Neuronal stem cell (in vitro differentiated cells): ENCODE data around the gene P3H2.
A peak's percentile ranks its signal among the peaks of the same experiment; 100 is the strongest.
"Not testable (repeated sequence)": the region's sequence is repeated elsewhere in the genome, so short reads cannot be mapped to it uniquely, and the experiment has no call there.

Experiments used
- DNase-seq: peaks from one replicate; pipeline ENCODE4 v3.0.0-alpha.2; 2013; ENCODE audit warnings: low spot score
- H2AFZ ChIP-seq: one replicate; pipeline ENCODE4 v1.6.1; 2013; ENCODE audit warnings: mild to moderate bottlenecking, low read length, inconsistent platforms
- H2AK5ac ChIP-seq: 2 replicates; pipeline ENCODE4 v1.6.1; 2013; ENCODE audit warnings: low read depth, mild to moderate bottlenecking, inconsistent platforms, low read length, moderate library complexity, mixed read lengths
- H2BK120ac ChIP-seq: 2 replicates; pipeline ENCODE4 v1.6.1; 2013; ENCODE audit warnings: low read depth, mild to moderate bottlenecking, inconsistent platforms, low read length, moderate library complexity, mixed read lengths
- H2BK12ac ChIP-seq: one replicate; pipeline ENCODE4 v1.6.1; 2013; ENCODE audit warnings: low read length, inconsistent platforms
- H2BK15ac ChIP-seq: 2 replicates; pipeline ENCODE4 v1.6.1; 2013; ENCODE audit warnings: mild to moderate bottlenecking, low read length, inconsistent platforms, mixed read lengths
- H2BK5ac ChIP-seq: one replicate; pipeline ENCODE4 v1.6.1; 2013; ENCODE audit warnings: inconsistent platforms, mild to moderate bottlenecking, low read length, moderate library complexity
- H3K14ac ChIP-seq: one replicate; pipeline ENCODE4 v1.6.1; 2013; ENCODE audit warnings: low read length, inconsistent platforms
- H3K18ac ChIP-seq: 2 replicates; pipeline ENCODE4 v1.6.1; 2013; ENCODE audit warnings: low read length, inconsistent platforms
- H3K23ac ChIP-seq: 2 replicates; pipeline ENCODE4 v1.6.1; 2013; ENCODE audit warnings: low read depth, mild to moderate bottlenecking, mixed read lengths, low read length, inconsistent platforms; ENCODE audit not compliant: poor library complexity
- H3K27ac ChIP-seq: replicated peaks from 3 replicates; pipeline ENCODE4 v1.5.1; 2013; ENCODE audit warnings: low read length, inconsistent platforms
- H3K27me3 ChIP-seq, 3 experiments: 2 replicates each; pipeline ENCODE4 v1.6.1; 2013; ENCODE audit warnings: low read length in 3 of 3, mild to moderate bottlenecking in 2 of 3, inconsistent platforms in 1 of 3, low read depth in 1 of 3, mixed read lengths in 1 of 3, moderate library complexity in 1 of 3; ENCODE audit not compliant: control insufficient read depth in 3 of 3, insufficient read depth in 3 of 3
- H3K36me3 ChIP-seq, 2 donors: replicated peaks in 1 of 2; 2 replicates each; pipeline ENCODE4 v1.6.1; 2013; ENCODE audit warnings: low read length in 2 of 2; ENCODE audit not compliant: control insufficient read depth in 2 of 2, insufficient read depth in 2 of 2
- H3K4ac ChIP-seq: 2 replicates; pipeline ENCODE4 v1.6.1; 2013; ENCODE audit warnings: inconsistent platforms, mild to moderate bottlenecking, low read length, moderate library complexity
- H3K4me1 ChIP-seq, 2 donors: 1 replicate in 1 of 2; 2 replicates in 1 of 2; pipeline ENCODE4 v1.6.1; 2013; ENCODE audit warnings: low read length in 2 of 2, low read depth in 1 of 2; ENCODE audit not compliant: control insufficient read depth in 2 of 2, insufficient read depth in 1 of 2
- H3K4me2 ChIP-seq: one replicate; pipeline ENCODE4 v1.6.1; 2013; ENCODE audit warnings: mild to moderate bottlenecking, low read length, inconsistent platforms; ENCODE audit not compliant: insufficient read depth, poor library complexity, severe bottlenecking
- H3K4me3 ChIP-seq, 2 donors: 2 replicates each; pipeline ENCODE4 v1.5.1; 2013; ENCODE audit warnings: low read length in 2 of 2, mild to moderate bottlenecking in 2 of 2, inconsistent platforms in 1 of 2, moderate library complexity in 1 of 2
- H3K79me1 ChIP-seq: one replicate; pipeline ENCODE4 v1.6.1; 2013; ENCODE audit warnings: low read depth, mild to moderate bottlenecking, inconsistent platforms, low read length, moderate library complexity
- H3K9ac ChIP-seq: one replicate; pipeline ENCODE4 v1.6.1; 2013; ENCODE audit warnings: mild to moderate bottlenecking, low read depth, low read length, inconsistent platforms; ENCODE audit not compliant: poor library complexity
- H3K9me3 ChIP-seq, 2 donors: replicated peaks in 1 of 2; 2 replicates each; pipeline versions ENCODE3 to v1.6.1; 2013; ENCODE audit warnings: low read length in 2 of 2, mild to moderate bottlenecking in 2 of 2, inconsistent platforms in 1 of 2, low read depth in 1 of 2, mixed read lengths in 1 of 2, moderate library complexity in 1 of 2; ENCODE audit not compliant: control insufficient read depth in 2 of 2, insufficient read depth in 1 of 2
- H4K8ac ChIP-seq: one replicate; pipeline ENCODE4 v1.6.1; 2013; ENCODE audit warnings: low read depth, mild to moderate bottlenecking, inconsistent platforms, low read length, moderate library complexity
- H4K91ac ChIP-seq: one replicate; pipeline ENCODE4 v1.6.1; 2013; ENCODE audit warnings: low read length, low read depth, mild to moderate bottlenecking, inconsistent platforms; ENCODE audit not compliant: poor library complexity
- WGBS, 2 donors: extraction: QIAGEN DNeasy Blood & Tissue Kit; methylation state at CpG; one replicate each; pipeline ENCODE4 v1.1.7; 2013; ENCODE audit warnings: missing lambda C conversion rate in 2 of 2, mixed read lengths in 1 of 2; ENCODE audit not compliant: insufficient read length in 2 of 2, insufficient replicate concordance in 1 of 2; ENCODE audit errors: extremely low coverage in 2 of 2; 5-methylcytosine and 5-hydroxymethylcytosine counted together

Gene P3H2

GRCh38 chr3:190079173-190079572 lies 41.5 kb downstream of the P3H2 start:
- not testable (repeated sequence) for H3K18ac ChIP-seq, H3K27ac ChIP-seq, H2BK15ac ChIP-seq, H3K9me3 ChIP-seq, H3K14ac ChIP-seq, H3K23ac ChIP-seq, H3K4ac ChIP-seq, H4K91ac ChIP-seq, H3K27me3 ChIP-seq, H3K36me3 ChIP-seq, DNase-seq, H2AK5ac ChIP-seq, H2AFZ ChIP-seq, H2BK5ac ChIP-seq, H3K79me1 ChIP-seq, H2BK120ac ChIP-seq, H4K8ac ChIP-seq, H3K4me2 ChIP-seq, H3K4me3 ChIP-seq, H2BK12ac ChIP-seq, H3K9ac ChIP-seq
- H3K4me1 ChIP-seq = peaks cover 8 to 29% of the 10 kb centered on the region in 2 donors
- no CpG with 5 or more reads among the region's 2 CpGs for WGBS, 2 donors

GRCh38 chr3:190077395-190078045 lies 43.2 kb downstream of the P3H2 start:
- Histone ChIP-seq H2BK12ac (no peak overlapping the region), H3K9me3 (no peaks in the 10 kb centered on the region), H3K79me1 (no peaks in the 10 kb centered on the region), H3K4me2 (no peak overlapping the region), H3K4me1 (peaks cover 8 to 29% of the 10 kb centered on the region in 2 donors), H3K18ac (no peak overlapping the region), H3K4ac (no peak overlapping the region), H2AFZ (no peak overlapping the region), H2BK5ac (no peak overlapping the region), H3K23ac (no peak overlapping the region), H2BK15ac (no peak overlapping the region), H3K36me3 (no peaks in the 10 kb centered on the region), H2BK120ac (no peak overlapping the region), H4K91ac (no peak overlapping the region), H4K8ac (no peak overlapping the region), H3K4me3 (no peak overlapping the region), H2AK5ac (no peak overlapping the region), H3K14ac (no peak overlapping the region), H3K27me3 (no peaks in the 10 kb centered on the region), H3K27ac (peak overlapping the region; percentile 49), H3K9ac (no peak overlapping the region)
- DNase-seq = no peak
- no CpG with 5 or more reads among the region's 1 CpG for WGBS, 2 donors

- Histone ChIP-seq H3K4me1 (peaks cover 8 to 29% of the 10 kb centered on the region in 2 donors), H3K9me3 (no peaks in the 10 kb centered on the region), H3K9ac (no peak overlapping the region), H3K27me3 (no peaks in the 10 kb centered on the region), H3K27ac (peak overlapping the region; percentile 49), H2BK15ac (no peak overlapping the region), H3K18ac (no peak overlapping the region), H2BK5ac (no peak overlapping the region), H3K4ac (no peak overlapping the region), H2AFZ (no peak overlapping the region), H2BK120ac (no peak overlapping the region), H4K8ac (no peak overlapping the region), H3K36me3 (no peaks in the 10 kb centered on the region), H3K4me2 (no peak overlapping the region), H3K79me1 (no peaks in the 10 kb centered on the region), H2BK12ac (no peak overlapping the region), H3K4me3 (no peak overlapping the region), H3K14ac (no peak overlapping the region), H4K91ac (no peak overlapping the region), H2AK5ac (no peak overlapping the region), H3K23ac (no peak overlapping the region)
- WGBS, 2 donors = no CpG with 5 or more reads among the region's 1 CpG
- peak; percentile 78 for DNase-seq
These were observed 43.9 kb downstream of the P3H2 start for GRCh38 chr3:190076601-190077394.

- no peaks in the 10 kb centered on the region for H3K79me1 ChIP-seq
- no peak overlapping the region for H4K91ac ChIP-seq
- no peak overlapping the region for H2AFZ ChIP-seq
- no peak overlapping the region for H3K14ac ChIP-seq
- no peak for DNase-seq
- no peaks in the 10 kb centered on the region for H3K36me3 ChIP-seq
- H2BK12ac ChIP-seq = no peak overlapping the region
- no peak overlapping the region for H2BK15ac ChIP-seq
- H3K23ac ChIP-seq = no peak overlapping the region
- no peak overlapping the region for H3K27ac ChIP-seq
- no peak overlapping the region for H3K4me2 ChIP-seq
- no peaks in the 10 kb centered on the region for H3K27me3 ChIP-seq
- H3K18ac ChIP-seq = no peak overlapping the region
- H3K9me3 ChIP-seq = no peaks in the 10 kb centered on the region
- H3K4me1 ChIP-seq = peaks cover 8 to 23% of the 10 kb centered on the region in 2 donors
- no peak overlapping the region for H3K9ac ChIP-seq
- no peak overlapping the region for H3K4ac ChIP-seq
- no peak overlapping the region for H2BK120ac ChIP-seq
- no peak overlapping the region for H2AK5ac ChIP-seq
- no peak overlapping the region for H4K8ac ChIP-seq
- no peak overlapping the region for H3K4me3 ChIP-seq
- no peak overlapping the region for H2BK5ac ChIP-seq
These were observed 44.6 kb downstream of the P3H2 start for GRCh38 chr3:190076136-190076535.
